MCF 10A (cell line): Measurements from ENCODE around the gene GFOD1. TPM values are rescaled to one million over a fixed set of nuclear protein-coding genes. Genes with fewer than 3 reads are reported as not detected.
"Not testable (repeated sequence)": the region's sequence is repeated elsewhere in the genome, so short reads cannot be mapped to it uniquely, and the experiment has no call there.

Source experiments
- BruUV-seq: library from RNA; stranded (reverse); fragments of 400-500 nt; replicated peaks from 2 replicates; lab custom pipeline; 2021; lab: Mats Ljungman, UMichigan
- CTCF ChIA-PET: fragments of 300-600 bp; sonication (Branson Sonifier 250); formaldehyde crosslinking; extraction: SDS; loops from one replicate; lab custom pipeline; 2021; ENCODE audit warnings: antibody characterized with exemption, inconsistent platforms; lab: Yijun Ruan, JAX
- POLR2A ChIA-PET: fragments of 300-600, 350-650 bp; sonication (Branson Sonifier 250); formaldehyde crosslinking; extraction: SDS; loops from one replicate; lab custom pipeline; 2020; ENCODE audit warnings: antibody characterized with exemption, inconsistent platforms; lab: Yijun Ruan, JAX
- DNase-seq: peaks from one replicate; pipeline ENCODE4 v3.0.0-alpha.2; 2018; ENCODE audit not compliant: unreplicated experiment
- H3K27ac Mint-ChIP-seq: one replicate; pipeline ENCODE4 v1.8.0; 2022; ENCODE audit warnings: mild to moderate bottlenecking, low read depth, mixed read lengths; ENCODE audit not compliant: unreplicated experiment
- H3K27me3 Mint-ChIP-seq: one replicate; pipeline ENCODE4 v1.8.0; 2022; ENCODE audit warnings: mixed read lengths; ENCODE audit not compliant: insufficient read depth, unreplicated experiment
- H3K36me3 Mint-ChIP-seq: one replicate; pipeline ENCODE4 v1.8.0; 2022; ENCODE audit warnings: mild to moderate bottlenecking, moderate library complexity, mixed read lengths; ENCODE audit not compliant: insufficient read depth, unreplicated experiment
- H3K4me1 Mint-ChIP-seq: one replicate; pipeline ENCODE4 v1.8.0; 2022; ENCODE audit warnings: mixed read lengths; ENCODE audit not compliant: insufficient read depth, unreplicated experiment
- H3K4me3 Mint-ChIP-seq: one replicate; pipeline ENCODE4 v1.8.0; 2022; ENCODE audit warnings: mild to moderate bottlenecking, moderate library complexity, mixed read lengths; ENCODE audit not compliant: unreplicated experiment
- H3K9me3 Mint-ChIP-seq: one replicate; pipeline ENCODE4 v1.8.0; 2022; ENCODE audit warnings: mixed read lengths; ENCODE audit not compliant: unreplicated experiment
- CTCF ChIP-seq: fragments of 200-600 bp; IDR thresholded peaks from one replicate; pipeline ENCODE4 v1.8.0; 2022; ENCODE audit warnings: antibody characterized with exemption, mild to moderate bottlenecking; ENCODE audit not compliant: unreplicated experiment
- intact Hi-C: fragments of 100-400 bp; cut with micrococcal nuclease; formaldehyde crosslinking; loops from 2 replicates; pipeline ENCODE4 v1.14.1; 2022
- total RNA-seq: library from RNA; stranded (reverse); gene quantifications from 2 replicates; pipeline ENCODE4 v1.2.3, GENCODE V29; 2022

The GFOD1 gene
- total RNA-seq, 1 experiment from 2014 or later: 9.5 TPM

- no peaks in the 10 kb centered on the region for H3K36me3 Mint-ChIP-seq
- no peaks in the 10 kb centered on the region for H3K9me3 Mint-ChIP-seq
- DNase-seq: no peak
- peaks cover 14% of the 10 kb centered on the region for H3K4me1 Mint-ChIP-seq
- H3K27ac Mint-ChIP-seq: no peak overlapping the region
- intact Hi-C loops: no loop called here
- no peak overlapping the region for H3K4me3 Mint-ChIP-seq
- TF ChIP-seq CTCF: no peak
- BruUV-seq: no TSS peak
- CTCF ChIA-PET: interaction anchor here (0.6 kb wide), 1 partner anchor 68 kb away, joined by 3 read pairs; no protein-coding TSS in a partner anchor
- POLR2A ChIA-PET: interaction anchor here (0.7 to 1.0 kb wide), 3 partner anchors 9 to 36 kb away, joined by 3 read pairs; no protein-coding TSS in a partner anchor
- no peaks in the 10 kb centered on the region for H3K27me3 Mint-ChIP-seq
Observed at GRCh38 chr6:13435477-13436246, 51.7 kb downstream of the GFOD1 start.

DNA sequence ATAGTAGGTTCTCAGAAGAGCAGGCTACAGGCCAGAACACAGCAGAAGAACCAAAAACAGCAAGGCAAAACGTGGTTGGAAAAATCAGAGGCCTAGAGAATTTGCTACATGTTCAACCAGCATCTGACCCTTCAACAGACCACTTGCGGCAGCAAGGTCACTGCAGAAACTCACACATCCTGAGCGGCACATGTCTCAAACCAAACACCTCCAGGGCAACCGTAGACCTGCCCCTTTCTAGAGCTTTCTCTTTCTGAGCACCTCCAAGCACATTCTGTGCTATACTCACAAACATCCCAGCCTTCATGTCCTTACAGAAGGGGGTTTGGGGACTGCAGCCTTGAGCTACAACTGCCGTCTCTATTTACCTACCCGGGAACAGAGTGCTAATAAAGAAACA lies 52.6 kb downstream of the GFOD1 start:
- Mint-ChIP-seq H3K4me3 (no peak overlapping the region), H3K27ac (no peak overlapping the region), H3K9me3 (no peaks in the 10 kb centered on the region), H3K27me3 (no peaks in the 10 kb centered on the region), H3K4me1 (peaks cover 14% of the 10 kb centered on the region), H3K36me3 (no peaks in the 10 kb centered on the region)
- ChIA-PET CTCF (interaction anchor here (0.6 kb wide), 1 partner anchor 67 kb away, joined by 3 read pairs; no protein-coding TSS in a partner anchor), POLR2A (interaction anchor here (1.0 kb wide), 1 partner anchor 10 kb away, joined by 3 read pairs; no protein-coding TSS in a partner anchor)
- no peak for TF ChIP-seq CTCF
- BruUV-seq: no TSS peak
- intact Hi-C loops: no loop called here
- DNase-seq: no peak

GRCh38 chr6:13434135-13434775 lies 53.1 kb downstream of the GFOD1 start:
- not testable (repeated sequence) for H3K27ac Mint-ChIP-seq

GRCh38 chr6:13433709-13434121 lies 53.7 kb downstream of the GFOD1 start:
- no TSS peak for BruUV-seq
- no peak for DNase-seq
- no peak overlapping the region for H3K27ac Mint-ChIP-seq
- peaks cover 18% of the 10 kb centered on the region for H3K4me1 Mint-ChIP-seq
- intact Hi-C loops: no loop called here
- H3K9me3 Mint-ChIP-seq: no peaks in the 10 kb centered on the region
- CTCF ChIA-PET: interaction anchor here (0.6 kb wide), 1 partner anchor 13 kb away, joined by 3 read pairs; no protein-coding TSS in a partner anchor
- no peaks in the 10 kb centered on the region for H3K27me3 Mint-ChIP-seq
- no peak for TF ChIP-seq CTCF
- POLR2A ChIA-PET: no interaction called here
- no peaks in the 10 kb centered on the region for H3K36me3 Mint-ChIP-seq
- H3K4me3 Mint-ChIP-seq: no peak overlapping the region

More at GRCh38 chr6:13434135-13434775, 53.1 kb downstream of the GFOD1 start:
- DNase-seq, CTCF ChIA-PET, BruUV-seq, H3K9me3 Mint-ChIP-seq, H3K36me3 Mint-ChIP-seq, H3K27me3 Mint-ChIP-seq, H3K4me3 Mint-ChIP-seq, intact Hi-C loops: not testable (repeated sequence)
- H3K4me1 Mint-ChIP-seq: peaks cover 17% of the 10 kb centered on the region
- POLR2A ChIA-PET: interaction anchor here (1.0 kb wide), 1 partner anchor 10 kb away, joined by 3 read pairs; no protein-coding TSS in a partner anchor
